SU-DHL-6 (cell line): ENCODE results near the gene EVPLL.
"Not testable (repeated sequence)": the region's sequence is repeated elsewhere in the genome, so short reads cannot be mapped to it uniquely, and the experiment has no call there.

ENCODE experiments used
- H2AFZ ChIP-seq: fragments of 200-600 bp; sonication (generic); 2 replicates; pipeline ENCODE4 v1.6.1; 2014; ENCODE audit warnings: low read depth, mild to moderate bottlenecking, moderate library complexity, mixed read lengths, antibody characterized with exemption, low read length; ENCODE audit not compliant: severe bottlenecking
- H3F3A ChIP-seq: fragments of 200-600 bp; shearing (Covaris generic); 2 replicates; pipeline ENCODE4 v1.6.0; 2016; ENCODE audit warnings: antibody characterized with exemption, mild to moderate bottlenecking; ENCODE audit not compliant: insufficient read depth
- H3K27ac ChIP-seq: fragments of 200-600 bp; sonication (generic); 2 replicates; pipeline ENCODE4 v1.5.1; 2016; ENCODE audit warnings: low read depth, mild to moderate bottlenecking, low read length, moderate library complexity, mixed read lengths
- H3K27me3 ChIP-seq: fragments of 200-600 bp; sonication (generic), shearing (Covaris generic); 2 replicates; pipeline ENCODE4 v1.6.0; 2014; ENCODE audit warnings: mild to moderate bottlenecking, low read length
- H3K36me3 ChIP-seq: fragments of 200-600 bp; sonication (generic); 2 replicates; pipeline ENCODE4 v1.6.1; 2014; ENCODE audit warnings: mild to moderate bottlenecking, low read length, mixed read lengths
- H3K4me2 ChIP-seq: fragments of 300-600, 200-600 bp; shearing (Covaris generic), sonication (generic); 2 replicates; pipeline ENCODE4 v1.6.0; 2014; ENCODE audit warnings: low read length, low read depth, mild to moderate bottlenecking; ENCODE audit not compliant: poor library complexity, severe bottlenecking
- H3K4me3 ChIP-seq: fragments of 200-600 bp; sonication (generic); 2 replicates; pipeline ENCODE4 v1.5.1; 2014; ENCODE audit warnings: antibody characterized with exemption, low read length, mild to moderate bottlenecking, mixed read lengths; ENCODE audit not compliant: insufficient read depth, poor library complexity, severe bottlenecking
- H3K79me2 ChIP-seq: fragments of 200-600 bp; sonication (generic); 2 replicates; pipeline ENCODE4 v1.6.1; 2014; ENCODE audit warnings: mild to moderate bottlenecking, low read length, moderate library complexity; ENCODE audit not compliant: insufficient read depth
- H3K9ac ChIP-seq: fragments of 200-600 bp; sonication (generic); 2 replicates; pipeline ENCODE4 v1.7.0; 2014; ENCODE audit warnings: mild to moderate bottlenecking, low read length
- H3K9me2 ChIP-seq: fragments of 200-600 bp; sonication (generic); replicated peaks from 2 replicates; pipeline ENCODE4 v1.6.1; 2014; ENCODE audit warnings: low read length; ENCODE audit not compliant: insufficient read depth
- H3K9me3 ChIP-seq: fragments of 200-600 bp; sonication (generic); 2 replicates; pipeline ENCODE4 v1.6.1; 2014; ENCODE audit warnings: low read length, mixed read lengths; ENCODE audit not compliant: insufficient read depth
- H4K20me1 ChIP-seq: fragments of 200-600 bp; sonication (generic); 2 replicates; pipeline ENCODE4 v1.6.1; 2014; ENCODE audit warnings: low read depth, mild to moderate bottlenecking, antibody characterized with exemption, low read length, moderate library complexity, mixed read lengths

EVPLL gene

GRCh38 chr17:18422464-18422863 is 44.9 kb downstream of the EVPLL start:
- H4K20me1 ChIP-seq, H3K4me3 ChIP-seq, H3K9ac ChIP-seq, H3F3A ChIP-seq, H3K36me3 ChIP-seq, H3K9me2 ChIP-seq, H3K79me2 ChIP-seq, H2AFZ ChIP-seq, H3K4me2 ChIP-seq, H3K27me3 ChIP-seq, H3K9me3 ChIP-seq, H3K27ac ChIP-seq: not testable (repeated sequence)

DNA sequence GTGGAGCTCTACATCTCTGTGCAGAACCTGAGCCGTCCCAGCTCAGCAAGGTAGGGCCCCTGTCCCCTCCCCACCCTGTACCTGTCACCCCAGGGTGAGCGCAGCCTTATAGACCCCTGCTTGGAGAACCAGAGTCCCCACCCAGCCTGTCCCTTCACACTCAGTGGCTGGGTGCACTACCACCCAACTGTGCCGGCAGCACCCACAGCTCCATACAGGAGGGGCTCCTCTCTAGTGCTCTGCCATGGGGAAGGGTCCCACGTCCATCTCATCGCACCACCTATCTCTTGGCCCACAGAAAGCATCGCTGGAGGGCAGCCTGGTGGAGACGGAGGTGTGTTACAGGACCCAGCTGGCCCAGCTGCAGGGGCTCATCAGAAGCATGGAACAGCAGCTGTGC is 45.4 kb downstream of the EVPLL start:
- not testable (repeated sequence) for H3K9me2 ChIP-seq, H3K9me3 ChIP-seq, H4K20me1 ChIP-seq, H3K4me3 ChIP-seq, H3K79me2 ChIP-seq, H3K27ac ChIP-seq, H3K36me3 ChIP-seq, H3K9ac ChIP-seq, H3K27me3 ChIP-seq, H3K4me2 ChIP-seq, H2AFZ ChIP-seq, H3F3A ChIP-seq

- not testable (repeated sequence) for H3K9ac ChIP-seq, H3K79me2 ChIP-seq, H3K36me3 ChIP-seq, H4K20me1 ChIP-seq, H3K9me3 ChIP-seq, H3K4me3 ChIP-seq, H3K27me3 ChIP-seq, H2AFZ ChIP-seq, H3K27ac ChIP-seq, H3K9me2 ChIP-seq, H3K4me2 ChIP-seq, H3F3A ChIP-seq
Measured at GRCh38 chr17:18425593-18425992, 48.0 kb downstream of the EVPLL start.

DNA sequence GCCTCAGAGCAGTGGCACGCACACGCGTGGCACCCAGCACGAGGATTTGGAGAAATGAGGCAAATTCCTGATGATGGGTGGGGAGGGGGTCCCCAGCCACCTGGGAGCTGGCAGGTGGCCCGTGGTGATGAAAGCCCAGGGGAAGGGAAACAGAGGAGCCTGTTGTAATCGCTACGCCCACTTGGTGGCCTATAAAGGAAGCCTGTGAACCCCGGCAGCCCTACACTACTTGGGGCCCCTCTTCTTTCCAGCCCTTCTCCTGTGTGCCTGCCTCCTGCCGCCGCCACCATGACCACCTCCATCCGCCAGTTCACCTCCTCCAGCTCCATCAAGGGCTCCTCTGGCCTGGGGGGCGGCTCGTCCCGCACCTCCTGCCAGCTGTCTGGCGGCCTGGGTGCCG is 49.1 kb downstream of the EVPLL start:
- H3K27ac ChIP-seq, H4K20me1 ChIP-seq, H3K9ac ChIP-seq, H3K9me2 ChIP-seq, H2AFZ ChIP-seq, H3K79me2 ChIP-seq, H3K4me2 ChIP-seq, H3K9me3 ChIP-seq, H3F3A ChIP-seq, H3K4me3 ChIP-seq, H3K27me3 ChIP-seq, H3K36me3 ChIP-seq: not testable (repeated sequence)

DNA sequence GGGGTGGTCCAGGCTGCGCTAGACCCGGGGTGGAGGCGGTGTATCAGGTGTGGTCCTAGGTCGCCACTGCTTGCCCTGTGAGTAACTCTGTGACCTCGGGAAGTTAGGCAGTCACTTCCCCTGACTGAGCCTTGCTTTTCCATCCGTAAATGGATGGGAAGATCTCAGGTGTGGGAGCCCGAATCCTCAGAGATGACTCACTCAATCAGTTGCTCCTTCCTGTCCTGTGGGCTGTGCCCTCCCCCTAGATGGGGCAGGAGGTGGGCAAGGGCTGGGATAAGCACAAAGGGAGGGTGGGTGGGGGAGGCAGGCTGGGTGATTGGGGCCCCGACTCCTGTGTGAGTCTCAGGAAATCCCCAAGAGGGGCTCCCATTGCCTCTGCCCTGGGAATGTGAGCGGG is 54.6 kb downstream of the EVPLL start:
- not testable (repeated sequence) for H3K9me3 ChIP-seq, H3K79me2 ChIP-seq, H3K27me3 ChIP-seq, H3K4me3 ChIP-seq, H3K36me3 ChIP-seq, H3K9ac ChIP-seq, H3K4me2 ChIP-seq, H4K20me1 ChIP-seq, H2AFZ ChIP-seq, H3K27ac ChIP-seq, H3K9me2 ChIP-seq, H3F3A ChIP-seq
